Kidney tubule cell (primary cell): ENCODE data around the gene HNRNPA3.
"Not testable (repeated sequence)": the region's sequence is repeated elsewhere in the genome, so short reads cannot be mapped to it uniquely, and the experiment has no call there.

ENCODE experiments used
- DNase-seq: peaks from one replicate; pipeline ENCODE4 v3.0.0-alpha.2; 2018; ENCODE audit warnings: low spot score

The HNRNPA3 gene

DNA sequence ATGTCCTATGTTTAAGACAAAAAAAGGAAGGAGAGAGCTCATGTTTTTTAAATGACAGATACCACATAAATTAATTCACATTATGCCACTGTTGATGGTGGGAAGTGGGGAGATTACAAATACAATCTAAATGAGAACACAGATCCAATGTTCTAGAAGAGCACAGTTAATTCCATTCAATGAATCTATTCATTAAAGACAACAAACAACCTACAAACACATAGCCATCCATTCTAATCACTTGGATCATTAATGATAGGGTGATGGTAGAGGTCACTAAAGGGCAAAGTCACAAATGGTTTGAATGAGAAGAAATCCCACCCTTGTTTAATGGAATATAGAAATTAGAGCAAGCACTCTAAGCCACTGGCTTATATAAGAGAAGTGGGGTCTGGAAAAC is 21.7 kb downstream of the HNRNPA3 start:
- DNase-seq = no peak

DNA sequence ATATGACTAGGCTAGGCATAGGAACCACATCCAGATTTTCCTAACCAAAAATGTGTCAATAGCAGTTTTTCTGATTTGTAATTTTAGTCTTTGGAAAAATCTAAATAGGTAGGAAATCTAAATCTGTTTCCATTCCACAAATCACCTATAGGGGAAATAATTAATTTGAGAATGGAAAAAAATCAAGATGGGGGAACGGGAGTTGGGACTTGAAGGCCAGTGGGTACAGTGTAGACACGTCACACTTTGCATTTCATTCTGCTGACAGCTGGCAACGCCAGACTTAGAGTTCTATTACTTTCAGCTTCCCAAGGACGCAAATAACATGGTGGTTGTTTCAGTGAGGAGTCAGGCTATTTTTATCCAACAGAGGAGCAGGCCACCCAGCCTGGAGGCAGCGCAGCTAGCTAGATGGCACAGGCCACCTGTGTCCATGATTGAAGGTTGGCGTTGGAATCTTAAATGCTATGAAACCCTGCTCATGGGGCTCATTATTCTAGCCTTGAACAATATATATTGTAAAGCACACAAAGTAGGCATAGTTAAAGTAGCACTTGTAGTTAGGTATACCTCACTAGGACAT is 23.4 kb downstream of the HNRNPA3 start:
- no peak for DNase-seq

DNA sequence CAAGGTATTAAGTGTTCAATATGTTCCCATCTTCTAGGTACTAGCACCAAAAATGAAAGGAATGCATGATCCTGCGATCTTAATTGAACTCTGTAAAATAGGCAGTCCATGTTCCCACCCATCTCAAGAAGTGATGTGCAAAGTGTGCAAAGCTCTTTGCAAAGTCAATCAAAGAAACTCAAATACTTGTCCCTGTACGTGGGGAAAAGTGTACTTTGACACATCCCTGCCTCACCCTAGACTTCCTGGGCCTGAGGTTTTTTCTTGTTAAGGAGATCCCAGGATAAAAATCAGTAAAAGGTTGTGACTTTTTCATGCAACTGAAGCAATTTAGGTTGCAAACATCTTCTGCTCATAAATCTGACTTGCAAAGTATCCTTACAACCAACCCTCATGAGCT is 25.3 kb downstream of the HNRNPA3 start:
- DNase-seq = no peak

DNA sequence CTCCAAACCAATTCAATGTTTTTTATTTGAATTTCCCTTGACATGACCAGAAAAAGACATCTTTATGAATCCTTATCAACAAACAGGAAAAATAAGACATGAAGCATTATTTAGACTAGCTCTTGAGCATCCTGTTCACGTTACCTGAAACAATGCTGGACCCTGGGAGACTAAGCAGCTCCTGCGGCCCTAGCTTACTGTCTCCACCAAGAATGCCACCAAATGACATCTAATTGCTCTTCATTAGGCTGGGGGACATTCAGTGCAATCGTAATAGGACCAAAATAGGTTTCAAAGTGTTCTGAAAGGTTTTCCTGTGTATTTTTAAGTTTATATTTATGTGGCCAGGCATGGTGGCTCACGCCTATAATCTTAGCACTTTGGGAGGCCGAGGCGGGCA is 26.5 kb downstream of the HNRNPA3 start:
- no peak for DNase-seq

DNA sequence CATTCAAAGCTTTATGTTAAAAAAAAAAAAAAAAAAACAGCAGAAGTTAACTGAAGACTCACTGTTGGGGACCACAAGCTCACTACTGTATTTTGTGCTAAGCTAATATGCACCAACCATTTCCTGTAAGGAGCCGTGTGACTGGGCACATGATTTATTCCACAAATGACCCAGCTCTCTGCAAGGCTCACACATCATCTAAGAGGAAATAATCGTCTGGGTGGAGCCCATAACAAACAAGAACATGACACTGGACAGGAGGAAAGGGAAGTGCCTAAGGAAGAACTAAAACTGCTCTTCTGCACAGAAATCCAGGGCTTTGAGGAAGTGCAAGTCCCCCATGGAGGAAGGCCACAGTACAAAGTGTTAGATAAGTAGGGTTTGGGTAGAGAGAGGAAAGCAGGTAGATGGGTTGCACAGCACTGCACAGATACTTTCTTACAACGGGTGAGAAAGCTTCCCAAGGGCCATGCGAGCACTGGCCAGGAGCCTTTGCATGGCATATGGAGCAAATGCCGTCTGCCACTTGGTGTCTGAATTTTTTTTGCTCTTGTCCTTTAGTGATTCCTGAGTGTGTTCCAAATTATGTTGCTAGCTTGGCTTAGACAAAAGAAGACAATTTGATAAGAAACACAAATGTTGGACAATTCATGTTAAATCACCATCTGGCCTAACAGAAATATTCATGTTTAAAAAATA is 27.5 kb downstream of the HNRNPA3 start:
- peak; percentile 88 for DNase-seq

DNA sequence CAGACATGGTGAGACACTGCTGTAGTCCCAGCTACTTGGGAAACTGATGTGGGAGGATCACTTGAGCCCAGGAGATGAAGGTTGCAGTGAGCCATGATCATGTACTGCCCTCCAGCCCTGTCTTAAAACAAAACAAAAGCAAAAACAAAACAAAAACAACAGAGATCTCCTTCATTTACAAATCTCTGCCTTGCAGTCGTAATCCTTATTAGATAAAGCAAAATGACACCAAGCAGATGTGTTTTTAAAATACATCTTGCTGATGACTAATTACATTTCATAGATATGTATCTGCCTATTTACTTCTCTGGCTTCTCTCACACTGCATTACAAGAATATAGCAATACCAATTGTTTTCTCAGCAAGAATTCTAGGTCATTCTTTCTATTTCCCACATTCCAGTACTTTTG is 29.1 kb downstream of the HNRNPA3 start:
- DNase-seq = no peak

DNA sequence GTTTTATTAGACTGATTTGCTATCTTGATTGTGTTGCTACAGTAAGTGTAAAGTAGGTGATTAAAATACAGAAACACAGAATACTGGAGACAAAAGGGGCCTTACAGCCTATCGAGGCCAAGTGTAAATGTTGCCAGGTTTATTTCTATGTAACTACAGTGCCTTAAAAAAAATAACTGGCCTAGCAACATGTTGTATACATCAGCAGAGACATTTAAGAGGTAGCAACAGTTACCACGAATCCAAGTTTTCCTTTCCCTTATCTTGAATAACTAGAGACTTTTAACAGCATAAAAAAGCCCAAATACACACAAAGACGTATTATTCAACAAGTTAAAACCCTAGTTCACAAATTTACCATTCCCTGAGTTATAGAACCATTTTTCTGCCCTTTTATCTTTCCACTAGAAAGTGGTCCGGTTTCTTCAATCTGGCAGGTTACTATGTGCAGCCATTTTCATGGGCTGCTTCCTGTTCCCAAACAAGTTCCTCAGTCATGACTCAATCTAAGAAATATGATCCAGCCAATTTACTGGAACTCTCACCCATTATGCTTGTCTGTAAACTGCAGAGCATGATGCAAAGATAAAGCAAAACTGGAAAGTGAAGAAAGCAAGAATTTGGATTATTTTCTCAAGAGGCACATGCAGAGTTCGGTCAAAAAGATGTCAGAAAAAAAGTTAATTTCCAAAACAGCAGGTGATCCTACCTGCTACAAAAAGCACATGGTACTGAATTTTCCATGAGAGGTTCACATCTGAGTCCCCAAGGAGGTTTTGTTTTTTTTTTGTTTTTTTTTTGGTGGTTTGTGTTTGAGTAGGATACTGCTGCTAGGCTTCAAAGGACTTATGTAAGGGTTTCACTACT is 29.8 kb downstream of the HNRNPA3 start:
- DNase-seq = peak; percentile 89

DNA sequence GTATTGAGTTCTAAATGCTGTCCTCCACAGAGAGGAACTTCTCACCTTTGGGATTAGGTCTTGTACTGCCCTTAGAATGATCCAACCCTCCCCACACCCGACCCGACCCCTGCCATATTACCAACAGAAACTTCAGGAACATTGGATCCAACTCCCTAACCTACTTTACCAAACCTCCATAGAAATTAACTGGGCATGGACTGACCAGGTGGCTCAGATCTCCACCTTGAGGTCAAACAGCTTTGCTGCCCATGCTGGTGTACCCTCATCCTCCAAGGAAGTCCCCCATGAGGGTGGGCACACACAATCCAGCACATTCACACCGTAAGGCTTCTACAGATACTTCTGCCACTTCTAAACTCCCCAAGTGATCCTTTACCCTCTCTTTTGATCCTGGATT is 30.5 kb downstream of the HNRNPA3 start:
- DNase-seq = no peak

DNA sequence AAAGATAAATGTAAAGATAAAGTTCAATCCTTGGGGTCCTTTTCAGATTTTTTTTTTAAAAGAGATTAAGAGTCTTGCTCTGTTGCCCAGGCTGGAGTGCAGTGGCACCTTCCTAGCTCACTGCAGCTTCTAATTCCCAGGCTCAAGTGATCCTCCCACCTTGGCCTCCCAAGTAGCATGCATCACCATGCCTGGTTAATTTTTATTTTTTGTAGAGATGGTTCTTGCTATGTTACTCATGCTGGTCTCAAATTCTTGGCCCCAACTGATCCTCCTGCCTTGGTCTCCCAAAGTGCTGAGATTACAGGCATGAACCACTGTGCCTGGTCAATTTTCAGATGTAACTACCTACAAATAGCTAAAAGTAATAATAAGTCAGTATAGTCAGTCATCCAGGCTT is 30.9 kb downstream of the HNRNPA3 start:
- DNase-seq = peak; percentile 87

DNA sequence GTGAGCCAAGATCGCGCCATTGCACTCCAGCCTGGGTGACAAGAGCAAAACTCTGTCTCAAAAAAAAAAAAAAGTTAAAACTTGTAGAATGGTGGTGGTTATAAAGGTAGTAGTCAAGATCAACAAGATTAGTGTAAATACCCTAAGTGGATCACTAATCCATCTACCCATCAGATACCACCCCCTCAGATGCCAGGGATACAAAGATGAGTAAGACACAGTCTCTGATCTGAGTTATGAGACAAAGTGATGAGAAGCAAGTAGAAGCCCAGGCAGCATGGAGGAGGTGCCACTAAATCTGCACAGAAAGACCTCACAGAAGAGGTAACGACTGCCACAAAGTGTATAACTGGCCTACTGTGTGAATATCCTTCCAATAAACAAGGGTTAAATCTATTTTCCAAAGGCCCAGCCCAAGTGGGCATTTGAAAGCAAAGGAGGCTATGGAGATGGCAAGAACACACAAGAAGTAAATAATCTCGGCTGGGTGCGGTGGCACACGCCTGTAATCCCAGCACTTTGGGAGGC is 31.7 kb downstream of the HNRNPA3 start:
- DNase-seq = no peak

DNA sequence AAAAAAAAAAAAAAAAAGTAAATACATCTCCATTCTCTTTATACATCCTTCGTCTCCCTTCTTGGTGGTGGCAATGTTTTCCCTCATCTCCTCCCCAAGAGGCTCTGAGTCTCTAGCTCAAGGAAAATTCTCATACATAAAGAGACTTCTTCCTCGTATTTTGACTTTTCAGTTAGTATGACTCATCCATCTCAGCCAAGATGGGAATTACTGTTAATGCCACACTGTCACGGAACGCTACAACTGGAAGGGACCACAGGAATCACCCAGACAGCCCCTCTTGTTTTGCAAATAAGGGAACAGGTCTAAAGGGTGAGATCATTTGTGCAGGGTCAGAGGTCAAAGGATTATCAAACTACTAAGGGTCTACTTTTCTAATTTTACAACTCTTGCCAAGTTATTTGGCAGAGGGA is 32.4 kb downstream of the HNRNPA3 start:
- DNase-seq = peak; percentile 91

DNA sequence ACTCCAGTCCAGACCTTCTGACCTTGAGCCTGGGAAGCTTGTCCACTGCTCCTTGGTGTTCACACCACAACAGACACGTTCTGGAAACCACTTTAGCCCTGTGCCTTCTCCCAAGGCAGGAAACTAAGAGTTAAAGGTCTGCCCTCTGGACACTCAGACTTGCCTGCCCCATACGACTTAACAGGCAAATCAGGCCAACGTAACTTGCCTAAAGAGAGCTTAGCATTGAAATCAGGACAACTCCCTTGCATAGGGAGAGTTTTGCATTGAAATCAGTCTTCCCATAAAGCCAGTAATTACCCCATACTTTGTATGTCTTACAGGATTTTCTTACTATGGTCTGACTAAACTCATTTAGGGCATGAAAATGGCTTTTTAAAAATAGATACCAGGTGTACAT is 33.4 kb downstream of the HNRNPA3 start:
- no peak for DNase-seq

DNA sequence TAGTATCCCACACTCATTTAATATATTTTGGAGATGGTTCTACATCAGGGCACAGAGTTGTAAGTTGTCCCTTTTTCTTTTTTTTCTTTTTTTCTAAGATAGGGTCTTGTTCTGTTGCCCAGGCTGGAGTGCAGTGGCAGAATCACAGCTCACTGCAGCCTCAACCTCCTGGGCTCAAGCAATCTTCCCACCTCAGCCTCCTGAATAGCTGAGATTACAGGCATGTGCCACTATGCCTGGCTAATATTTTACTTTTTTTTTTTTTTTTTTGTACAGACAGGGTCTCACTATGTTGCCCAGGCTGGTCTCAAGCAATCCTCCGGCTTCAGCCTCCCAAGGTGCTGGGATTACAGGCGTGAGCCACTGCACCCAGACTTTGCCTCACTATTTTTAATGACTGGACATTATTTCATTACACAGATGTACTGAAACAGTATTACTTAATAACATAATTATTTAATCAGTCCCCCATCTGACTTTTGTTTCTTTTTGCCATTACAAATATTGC is 34.0 kb downstream of the HNRNPA3 start:
- DNase-seq = not testable (repeated sequence)

DNA sequence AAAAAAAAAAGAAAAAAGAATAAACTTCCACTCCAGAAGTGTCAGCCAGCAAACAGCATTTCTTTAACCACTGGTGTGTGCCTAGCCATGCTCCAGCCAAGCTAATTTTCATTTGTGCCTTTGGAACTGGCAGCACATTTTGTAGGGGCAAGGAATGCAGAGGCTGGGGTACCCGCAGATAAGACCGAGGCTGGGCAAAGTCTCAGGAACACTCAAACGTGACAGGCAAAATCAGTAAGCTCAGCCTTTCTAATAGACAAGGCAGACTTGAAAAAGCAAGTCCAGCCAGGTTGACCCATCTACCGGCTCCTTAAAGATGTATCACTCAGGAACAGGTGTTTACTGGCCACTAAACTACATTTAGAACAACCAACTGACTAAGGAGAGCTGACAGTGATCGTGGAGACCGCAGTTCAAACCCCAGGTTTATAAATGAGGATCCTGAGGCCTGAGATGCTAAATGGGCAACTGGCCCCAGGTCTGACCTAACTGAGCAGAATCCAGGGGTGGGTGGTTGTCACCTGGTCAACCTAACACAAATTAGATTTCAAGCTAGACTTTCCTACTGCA is 35.2 kb downstream of the HNRNPA3 start:
- DNase-seq = no peak

DNA sequence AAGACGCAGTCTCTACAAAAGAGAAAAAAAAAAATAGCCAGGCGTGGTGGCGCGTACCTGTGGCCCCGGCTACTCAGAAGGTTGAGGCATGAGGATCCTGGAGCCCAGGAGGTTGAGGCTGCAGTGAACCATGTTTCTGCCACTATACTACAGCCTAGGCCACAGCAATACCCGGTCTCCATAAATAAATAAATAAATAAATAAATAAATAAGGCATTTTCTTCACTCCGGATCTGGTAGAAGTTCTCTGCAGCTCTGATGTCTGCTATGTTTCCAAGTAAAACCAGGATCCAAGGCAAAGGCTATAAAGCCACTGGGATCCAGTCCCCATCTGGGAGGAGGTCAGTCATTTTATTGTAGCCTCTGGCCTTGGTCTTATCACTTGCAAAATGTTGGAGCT is 36.4 kb downstream of the HNRNPA3 start:
- no peak for DNase-seq

DNA sequence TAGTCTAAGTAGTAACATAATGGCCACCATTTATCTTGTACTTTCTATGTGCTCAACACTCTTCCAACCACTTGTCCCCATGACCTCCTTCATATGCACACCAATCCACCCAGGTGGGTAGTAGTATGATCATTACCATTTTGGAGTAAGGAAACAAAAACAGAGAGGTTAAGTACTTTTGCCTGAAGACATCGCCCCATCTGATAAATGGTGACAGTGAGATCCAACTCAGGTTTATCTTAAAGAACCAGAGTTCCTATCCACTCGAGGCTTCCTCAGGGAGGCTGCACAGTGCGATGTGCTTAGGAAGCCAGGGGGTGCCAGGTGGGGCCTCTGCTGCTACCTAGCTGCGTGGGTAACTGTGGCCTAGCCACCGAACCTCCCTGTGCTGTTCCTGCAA is 37.9 kb downstream of the HNRNPA3 start:
- no peak for DNase-seq

DNA sequence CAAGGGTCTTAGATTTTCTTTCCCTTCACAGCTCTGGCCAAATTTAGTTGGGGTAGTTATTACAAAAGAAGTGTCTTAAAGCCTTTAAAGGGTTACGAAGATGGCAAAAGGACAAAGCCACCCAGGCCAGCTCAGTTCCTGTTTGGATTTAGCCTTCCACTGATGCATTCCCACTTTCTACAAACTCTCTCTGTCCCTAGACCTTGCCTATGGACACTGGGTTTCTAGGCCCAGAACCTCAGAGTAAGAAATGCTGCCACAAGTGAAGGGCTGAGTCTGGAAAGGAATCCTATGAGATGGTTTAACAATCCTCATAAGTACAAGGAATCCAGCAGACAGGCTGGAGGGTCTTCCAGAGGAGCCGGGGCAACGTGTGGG is 38.6 kb downstream of the HNRNPA3 start:
- DNase-seq = no peak

DNA sequence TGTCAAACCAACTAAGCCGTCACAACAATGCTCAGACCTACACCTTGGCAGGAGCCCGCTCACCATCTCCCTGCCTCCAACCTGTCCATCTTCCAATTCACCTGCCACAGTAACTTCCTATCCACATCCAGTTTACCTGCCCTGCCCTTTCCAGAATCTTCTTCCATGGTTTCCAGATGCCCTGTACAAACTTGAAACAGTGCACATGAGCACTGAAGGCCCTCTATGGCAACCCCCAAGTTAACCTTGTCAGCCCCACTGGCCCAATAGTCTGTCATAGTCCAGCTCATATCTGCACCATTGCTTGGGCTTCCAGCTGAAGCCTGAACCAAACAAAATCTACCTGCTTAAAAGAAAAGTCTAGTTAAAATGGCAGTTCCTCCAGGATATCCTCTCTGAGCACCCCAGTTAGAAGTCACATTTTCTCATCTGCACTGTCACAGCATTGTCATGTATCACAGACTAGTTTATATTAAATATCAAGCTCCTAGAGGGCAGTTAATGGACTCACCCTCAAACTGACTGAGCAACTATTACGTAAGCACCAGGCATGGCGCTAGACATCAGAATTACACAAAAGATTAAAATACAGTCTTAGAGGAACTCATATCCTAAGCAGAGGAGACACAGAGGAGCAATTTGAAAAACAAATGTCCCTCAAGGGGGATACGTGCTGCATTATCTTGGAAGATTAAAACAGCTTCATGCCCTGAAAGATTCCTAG is 40.4 kb downstream of the HNRNPA3 start:
- DNase-seq = no peak

DNA sequence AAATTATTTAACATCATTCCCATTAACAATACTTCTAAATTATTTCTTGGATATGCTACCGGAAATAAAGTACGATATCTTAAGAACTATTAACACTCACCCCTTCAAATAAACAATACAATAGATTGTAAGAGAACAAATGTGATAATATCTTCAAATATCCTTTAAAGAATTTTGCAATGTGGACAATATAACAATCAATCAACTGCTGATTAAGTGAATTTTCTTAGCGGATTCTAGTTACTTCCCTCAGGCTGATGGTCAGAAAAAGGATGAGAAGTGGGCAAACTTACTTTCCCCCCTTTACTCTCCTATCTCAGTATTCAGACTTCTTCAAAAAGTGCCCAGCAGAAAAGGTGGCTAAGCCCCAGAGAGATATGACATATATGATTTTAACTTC is 41.1 kb downstream of the HNRNPA3 start:
- no peak for DNase-seq

DNA sequence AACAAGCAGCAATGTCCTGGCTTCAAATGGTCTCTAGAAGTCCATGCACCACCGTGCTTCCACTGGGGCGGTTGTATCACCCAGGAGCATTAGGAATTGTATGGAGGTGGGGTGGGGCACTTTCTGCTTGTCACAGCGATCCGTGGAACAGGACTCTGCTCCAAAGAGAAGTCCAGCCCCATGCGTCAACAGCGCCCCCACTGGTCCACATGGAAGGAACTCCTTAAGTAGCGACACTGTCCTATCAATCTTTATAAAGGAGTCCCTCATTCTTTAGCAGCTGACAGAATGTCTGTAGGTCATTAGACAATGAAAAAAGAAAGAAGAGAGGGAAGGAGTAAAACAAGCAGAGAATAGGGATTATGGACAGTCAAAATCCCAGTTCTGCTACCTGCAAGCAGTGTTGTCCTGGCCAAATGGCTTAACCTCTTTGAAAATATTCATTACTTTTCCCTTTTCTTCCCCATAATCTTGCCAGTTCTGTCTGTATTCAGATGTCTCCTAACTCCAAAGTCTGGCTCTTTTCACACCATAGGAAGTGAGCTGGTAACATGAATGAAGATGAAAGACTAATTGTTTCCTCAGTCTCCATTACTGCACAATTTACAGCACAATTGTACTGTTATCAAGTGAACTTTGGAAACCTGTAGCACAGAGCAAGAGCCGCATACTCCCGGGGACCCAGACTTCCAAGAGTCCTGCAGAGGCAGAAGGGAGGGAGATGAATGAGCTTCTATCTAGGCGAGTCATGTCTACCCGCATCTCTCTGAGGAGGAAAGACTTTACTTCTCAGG is 42.0 kb downstream of the HNRNPA3 start:
- peak; percentile 51 for DNase-seq

DNA sequence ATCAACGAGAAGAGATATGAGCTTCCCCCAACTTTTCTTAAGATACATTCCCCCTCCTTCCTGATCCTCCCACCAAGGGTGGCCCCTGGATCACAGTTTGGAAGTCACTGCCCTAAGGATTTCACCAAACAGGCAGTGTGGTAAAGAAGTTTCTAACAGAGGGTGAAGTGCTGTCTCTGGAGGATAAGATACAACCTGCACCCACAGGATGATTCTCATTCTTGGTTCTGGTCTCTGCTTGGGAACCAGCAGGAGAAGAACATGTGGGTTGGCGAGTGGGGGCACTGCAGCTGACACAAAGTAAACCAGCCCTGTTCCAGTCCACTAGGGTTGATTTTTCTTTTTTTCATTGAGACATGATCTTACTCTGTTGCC is 42.6 kb downstream of the HNRNPA3 start:
- no peak for DNase-seq
